ENCODE data around the gene GRIK2. TPM values are rescaled to one million over a fixed set of nuclear protein-coding genes. Genes with fewer than 3 reads are reported as not detected.

GRIK2 gene
- polyA plus RNA-seq, 1 donor, result 3.3 TPM

- Histone ChIP-seq H3K4me3 (ENCODE audit: low read length) (no peak overlapping the region), H3K27me3 (ENCODE audit: control insufficient read depth, insufficient read depth, low read length) (no peaks in the 10 kb centered on the region), H3K4me1 (ENCODE audit: control insufficient read depth, insufficient read depth, low read length) (no peaks in the 10 kb centered on the region), H3K27ac (ENCODE audit: low read length) (no peak overlapping the region), H3K36me3 (ENCODE audit: control insufficient read depth, insufficient read depth, low read length) (no peaks in the 10 kb centered on the region), H3K9me3 (ENCODE audit: control insufficient read depth, low read depth, low read length) (no peaks in the 10 kb centered on the region)
- 67% methylated on average over 1 of the region's 1 CpG for WGBS (ENCODE audit: insufficient coverage, low lambda C conversion rate)
- DNase-seq, result no peak
Observed at GRCh38 chr6:101909366-101909765, 515.9 kb downstream of the GRIK2 start.

GRCh38 chr6:101912311-101912710 lies 518.8 kb downstream of the GRIK2 start:
- Histone ChIP-seq H3K9me3 (ENCODE audit: control insufficient read depth, low read depth, low read length) (no peaks in the 10 kb centered on the region), H3K4me3 (ENCODE audit: low read length) (no peak overlapping the region), H3K4me1 (ENCODE audit: control insufficient read depth, insufficient read depth, low read length) (no peaks in the 10 kb centered on the region), H3K27me3 (ENCODE audit: control insufficient read depth, insufficient read depth, low read length) (no peaks in the 10 kb centered on the region), H3K27ac (ENCODE audit: low read length) (no peak overlapping the region), H3K36me3 (ENCODE audit: control insufficient read depth, insufficient read depth, low read length) (no peaks in the 10 kb centered on the region)
- DNase-seq, result no peak
- no CpG with 5 or more reads among the region's 5 CpGs for WGBS (ENCODE audit: insufficient coverage, low lambda C conversion rate)

GRCh38 chr6:101918471-101918870 lies 525.0 kb downstream of the GRIK2 start:
- H3K27ac ChIP-seq (ENCODE audit: low read length), result no peak overlapping the region
- DNase-seq, result no peak
- 80% methylated on average over 1 of the region's 2 CpGs for WGBS (ENCODE audit: insufficient coverage, low lambda C conversion rate)
- H3K4me1 ChIP-seq (ENCODE audit: control insufficient read depth, insufficient read depth, low read length), result no peaks in the 10 kb centered on the region
- H3K27me3 ChIP-seq (ENCODE audit: control insufficient read depth, insufficient read depth, low read length), result no peaks in the 10 kb centered on the region
- H3K4me3 ChIP-seq (ENCODE audit: low read length), result no peak overlapping the region
- H3K9me3 ChIP-seq (ENCODE audit: control insufficient read depth, low read depth, low read length), result no peaks in the 10 kb centered on the region
- no peaks in the 10 kb centered on the region for H3K36me3 ChIP-seq (ENCODE audit: control insufficient read depth, insufficient read depth, low read length)

GRCh38 chr6:101921829-101922450 lies 528.4 kb downstream of the GRIK2 start:
- Histone ChIP-seq H3K9me3 (ENCODE audit: control insufficient read depth, low read depth, low read length) (no peaks in the 10 kb centered on the region), H3K4me1 (ENCODE audit: control insufficient read depth, insufficient read depth, low read length) (no peaks in the 10 kb centered on the region), H3K27me3 (ENCODE audit: control insufficient read depth, insufficient read depth, low read length) (no peaks in the 10 kb centered on the region), H3K36me3 (ENCODE audit: control insufficient read depth, insufficient read depth, low read length) (no peaks in the 10 kb centered on the region), H3K27ac (ENCODE audit: low read length) (no peak overlapping the region), H3K4me3 (ENCODE audit: low read length) (no peak overlapping the region)
- DNase-seq, result no peak
- no CpG with 5 or more reads among the region's 1 CpG for WGBS (ENCODE audit: insufficient coverage, low lambda C conversion rate)

- no peak overlapping the region for H3K27ac ChIP-seq (ENCODE audit: low read length)
- H3K27me3 ChIP-seq (ENCODE audit: control insufficient read depth, insufficient read depth, low read length), result no peaks in the 10 kb centered on the region
Observed at GRCh38 chr6:101926149-101926925, 532.8 kb downstream of the GRIK2 start.

GRCh38 chr6:101931766-101932165 lies 538.3 kb downstream of the GRIK2 start:
- DNase-seq, result no peak
- no CpG with 5 or more reads among the region's 2 CpGs for WGBS (ENCODE audit: insufficient coverage, low lambda C conversion rate)
- Histone ChIP-seq H3K27ac (ENCODE audit: low read length) (no peak overlapping the region), H3K36me3 (ENCODE audit: control insufficient read depth, insufficient read depth, low read length) (no peaks in the 10 kb centered on the region), H3K27me3 (ENCODE audit: control insufficient read depth, insufficient read depth, low read length) (no peaks in the 10 kb centered on the region), H3K9me3 (ENCODE audit: control insufficient read depth, low read depth, low read length) (no peaks in the 10 kb centered on the region), H3K4me3 (ENCODE audit: low read length) (no peak overlapping the region), H3K4me1 (ENCODE audit: control insufficient read depth, insufficient read depth, low read length) (no peaks in the 10 kb centered on the region)

More at GRCh38 chr6:101926149-101926925, 532.8 kb downstream of the GRIK2 start:
- H3K9me3 ChIP-seq (ENCODE audit: control insufficient read depth, low read depth, low read length), result no peaks in the 10 kb centered on the region
- WGBS (ENCODE audit: insufficient coverage, low lambda C conversion rate), result 47% methylated on average over 2 of the region's 7 CpGs
- H3K4me3 ChIP-seq (ENCODE audit: low read length), result no peak overlapping the region
- no peaks in the 10 kb centered on the region for H3K36me3 ChIP-seq (ENCODE audit: control insufficient read depth, insufficient read depth, low read length)
- DNase-seq, result no peak
- H3K4me1 ChIP-seq (ENCODE audit: control insufficient read depth, insufficient read depth, low read length), result no peaks in the 10 kb centered on the region

- no peak overlapping the region for H3K27ac ChIP-seq (ENCODE audit: low read length)
- no peaks in the 10 kb centered on the region for H3K9me3 ChIP-seq (ENCODE audit: control insufficient read depth, low read depth, low read length)
- DNase-seq, result no peak
- WGBS (ENCODE audit: insufficient coverage, low lambda C conversion rate), result 93% methylated on average over 3 of the region's 3 CpGs
- no peaks in the 10 kb centered on the region for H3K27me3 ChIP-seq (ENCODE audit: control insufficient read depth, insufficient read depth, low read length)
- no peaks in the 10 kb centered on the region for H3K36me3 ChIP-seq (ENCODE audit: control insufficient read depth, insufficient read depth, low read length)
- H3K4me1 ChIP-seq (ENCODE audit: control insufficient read depth, insufficient read depth, low read length), result no peaks in the 10 kb centered on the region
- H3K4me3 ChIP-seq (ENCODE audit: low read length), result no peak overlapping the region
Observed at GRCh38 chr6:101932704-101933103, 539.2 kb downstream of the GRIK2 start.

GRCh38 chr6:101935732-101936131 lies 542.2 kb downstream of the GRIK2 start:
- no peak overlapping the region for H3K4me3 ChIP-seq (ENCODE audit: low read length)
- 83% methylated on average over 1 of the region's 1 CpG for WGBS (ENCODE audit: insufficient coverage, low lambda C conversion rate)
- no peaks in the 10 kb centered on the region for H3K9me3 ChIP-seq (ENCODE audit: control insufficient read depth, low read depth, low read length)
- DNase-seq, result no peak
- no peaks in the 10 kb centered on the region for H3K36me3 ChIP-seq (ENCODE audit: control insufficient read depth, insufficient read depth, low read length)
- H3K27ac ChIP-seq (ENCODE audit: low read length), result no peak overlapping the region
- no peaks in the 10 kb centered on the region for H3K4me1 ChIP-seq (ENCODE audit: control insufficient read depth, insufficient read depth, low read length)
- H3K27me3 ChIP-seq (ENCODE audit: control insufficient read depth, insufficient read depth, low read length), result no peaks in the 10 kb centered on the region

GRCh38 chr6:101936516-101936915 lies 543.0 kb downstream of the GRIK2 start:
- WGBS (ENCODE audit: insufficient coverage, low lambda C conversion rate), result no CpG with 5 or more reads among the region's 1 CpG

GRCh38 chr6:101937108-101937507 lies 543.6 kb downstream of the GRIK2 start:
- H3K9me3 ChIP-seq (ENCODE audit: control insufficient read depth, low read depth, low read length), result no peaks in the 10 kb centered on the region
- no peaks in the 10 kb centered on the region for H3K36me3 ChIP-seq (ENCODE audit: control insufficient read depth, insufficient read depth, low read length)
- no peak overlapping the region for H3K4me3 ChIP-seq (ENCODE audit: low read length)
- H3K27me3 ChIP-seq (ENCODE audit: control insufficient read depth, insufficient read depth, low read length), result no peaks in the 10 kb centered on the region
- WGBS (ENCODE audit: insufficient coverage, low lambda C conversion rate), result no CpG with 5 or more reads among the region's 1 CpG
- DNase-seq, result no peak
- H3K27ac ChIP-seq (ENCODE audit: low read length), result no peak overlapping the region
- H3K4me1 ChIP-seq (ENCODE audit: control insufficient read depth, insufficient read depth, low read length), result no peaks in the 10 kb centered on the region

More at GRCh38 chr6:101936516-101936915, 543.0 kb downstream of the GRIK2 start:
- H3K4me3 ChIP-seq (ENCODE audit: low read length), result no peak overlapping the region
- no peak overlapping the region for H3K27ac ChIP-seq (ENCODE audit: low read length)
- no peaks in the 10 kb centered on the region for H3K36me3 ChIP-seq (ENCODE audit: control insufficient read depth, insufficient read depth, low read length)
- DNase-seq, result no peak
- H3K4me1 ChIP-seq (ENCODE audit: control insufficient read depth, insufficient read depth, low read length), result no peaks in the 10 kb centered on the region
- no peaks in the 10 kb centered on the region for H3K9me3 ChIP-seq (ENCODE audit: control insufficient read depth, low read depth, low read length)
- no peaks in the 10 kb centered on the region for H3K27me3 ChIP-seq (ENCODE audit: control insufficient read depth, insufficient read depth, low read length)
